Tibial artery (tissue), 4 donors: ENCODE measurements around the gene PEAR1.

Experiments used
- DNase-seq, 2 donors: peaks; one replicate each; pipeline ENCODE4 v3.0.0-alpha.2; 2019
- H3K27ac ChIP-seq, 2 donors: fragments of 200-600 bp; sonication (generic) in 1 of 2; 1 replicate in 1 of 2; 2 replicates in 1 of 2; pipeline ENCODE4 v1.5.1; 2018 to 2019; ENCODE audit warnings: mild to moderate bottlenecking in 1 of 2
- H3K27me3 ChIP-seq, 2 donors: fragments of 200-600 bp; sonication (generic) in 1 of 2; one replicate each; pipeline versions ENCODE4 v1.5.1 to v1.6.0; 2016 to 2019
- H3K36me3 ChIP-seq, 3 donors: fragments of 200-600 bp; sonication (generic) in 2 of 3; one replicate each; pipeline ENCODE4 v1.5.1; 2016 to 2019; ENCODE audit warnings: mild to moderate bottlenecking in 2 of 3
- H3K4me1 ChIP-seq, 4 donors: fragments of 200-600 bp; sonication (generic) in 2 of 4; 1 replicate in 3 of 4; 2 replicates in 1 of 4; pipeline ENCODE4 v1.5.1; 2016 to 2019
- H3K4me3 ChIP-seq, 2 donors: fragments of 200-600 bp; sonication (generic) in 1 of 2; 1 replicate in 1 of 2; 2 replicates in 1 of 2; pipeline ENCODE4 v1.5.1; 2018 to 2019; ENCODE audit warnings: mild to moderate bottlenecking in 2 of 2
- H3K9me3 ChIP-seq, 3 donors: fragments of 200-600 bp; sonication (generic) in 1 of 3; one replicate each; pipeline ENCODE4 v1.5.1; 2016 to 2019
- intact Hi-C: fragments of 100-400 bp; cut with DNase I; formaldehyde crosslinking; loops from one replicate; pipeline ENCODE4 v1.15.0; 2023; ENCODE audit warnings: low total_unique reads
- TF ChIP-seq, protein P1 (sequence below), 2 experiments: fragments of 200-600 bp in 1 of 2; fragments of 450-650 bp in 1 of 2; IDR thresholded peaks; one replicate each; pipeline ENCODE4 v1.5.1; 2017 to 2019; ENCODE audit warnings: antibody characterized with exemption in 2 of 2, mild to moderate bottlenecking in 1 of 2, moderate library complexity in 1 of 2

The PEAR1 gene

DNA sequence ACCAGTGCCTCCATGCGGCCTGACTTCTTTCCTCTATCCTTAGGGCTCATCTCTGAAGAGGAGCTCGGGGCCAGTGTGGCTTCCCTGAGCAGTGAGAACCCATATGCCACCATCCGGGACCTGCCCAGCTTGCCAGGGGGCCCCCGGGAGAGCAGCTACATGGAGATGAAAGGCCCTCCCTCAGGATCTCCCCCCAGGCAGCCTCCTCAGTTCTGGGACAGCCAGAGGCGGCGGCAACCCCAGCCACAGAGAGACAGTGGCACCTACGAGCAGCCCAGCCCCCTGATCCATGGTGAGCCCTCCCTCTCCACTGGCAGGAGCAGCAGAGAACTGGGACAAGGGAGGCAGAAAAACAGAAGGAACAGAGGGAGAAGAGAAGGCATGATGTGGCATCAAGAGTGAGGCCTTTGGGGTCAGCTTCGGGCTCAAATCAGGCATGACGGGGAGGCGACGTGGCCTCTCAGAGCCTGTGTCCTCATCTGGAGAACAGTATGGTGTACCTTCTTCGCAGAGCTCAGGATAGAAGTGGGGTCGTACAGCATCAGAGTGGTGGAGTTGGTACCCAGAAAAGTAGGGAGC lies 20.4 kb downstream of the PEAR1 start:
- intact Hi-C loops = no loop called here
- H3K4me3 ChIP-seq = no peak overlapping the region
- no peak for DNase-seq
- no peak overlapping the region for H3K27ac ChIP-seq
- TF ChIP-seq, protein P1, sequence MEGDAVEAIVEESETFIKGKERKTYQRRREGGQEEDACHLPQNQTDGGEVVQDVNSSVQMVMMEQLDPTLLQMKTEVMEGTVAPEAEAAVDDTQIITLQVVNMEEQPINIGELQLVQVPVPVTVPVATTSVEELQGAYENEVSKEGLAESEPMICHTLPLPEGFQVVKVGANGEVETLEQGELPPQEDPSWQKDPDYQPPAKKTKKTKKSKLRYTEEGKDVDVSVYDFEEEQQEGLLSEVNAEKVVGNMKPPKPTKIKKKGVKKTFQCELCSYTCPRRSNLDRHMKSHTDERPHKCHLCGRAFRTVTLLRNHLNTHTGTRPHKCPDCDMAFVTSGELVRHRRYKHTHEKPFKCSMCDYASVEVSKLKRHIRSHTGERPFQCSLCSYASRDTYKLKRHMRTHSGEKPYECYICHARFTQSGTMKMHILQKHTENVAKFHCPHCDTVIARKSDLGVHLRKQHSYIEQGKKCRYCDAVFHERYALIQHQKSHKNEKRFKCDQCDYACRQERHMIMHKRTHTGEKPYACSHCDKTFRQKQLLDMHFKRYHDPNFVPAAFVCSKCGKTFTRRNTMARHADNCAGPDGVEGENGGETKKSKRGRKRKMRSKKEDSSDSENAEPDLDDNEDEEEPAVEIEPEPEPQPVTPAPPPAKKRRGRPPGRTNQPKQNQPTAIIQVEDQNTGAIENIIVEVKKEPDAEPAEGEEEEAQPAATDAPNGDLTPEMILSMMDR (IDR thresholded peaks at IDR 0.05) = no peak
- H3K4me1 ChIP-seq = peaks cover 0 to 4% (median 2%) of the 10 kb centered on the region in 4 donors
- no peaks in the 10 kb centered on the region for H3K9me3 ChIP-seq
- H3K36me3 ChIP-seq = peaks cover 64 to 72% (median 65%) of the 10 kb centered on the region in 3 donors
- no peaks in the 10 kb centered on the region for H3K27me3 ChIP-seq

DNA sequence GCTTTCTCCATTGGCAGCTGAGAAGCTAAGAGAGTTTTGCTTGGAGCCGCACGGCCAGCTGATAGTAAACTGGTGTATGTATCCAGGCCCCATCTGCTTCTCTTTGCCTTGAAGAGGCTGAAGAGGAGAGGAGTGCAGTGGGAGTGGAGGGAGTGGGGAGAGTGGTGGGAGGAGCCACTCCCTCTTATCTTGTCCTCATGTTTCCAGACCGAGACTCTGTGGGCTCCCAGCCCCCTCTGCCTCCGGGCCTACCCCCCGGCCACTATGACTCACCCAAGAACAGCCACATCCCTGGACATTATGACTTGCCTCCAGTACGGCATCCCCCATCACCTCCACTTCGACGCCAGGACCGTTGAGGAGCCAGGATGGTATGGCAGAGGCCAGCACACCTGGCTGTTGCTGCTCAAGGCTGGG lies 20.9 kb downstream of the PEAR1 start:
- Histone ChIP-seq H3K4me3 (no peak overlapping the region), H3K27ac (no peak overlapping the region), H3K4me1 (peaks cover 0 to 4% (median 2%) of the 10 kb centered on the region in 4 donors), H3K36me3 (peaks cover 61 to 66% (median 64%) of the 10 kb centered on the region in 3 donors), H3K27me3 (no peaks in the 10 kb centered on the region), H3K9me3 (no peaks in the 10 kb centered on the region)
- intact Hi-C loops = no loop called here
- TF ChIP-seq, protein P1 (IDR thresholded peaks at IDR 0.05) = no peak
- no peak for DNase-seq

GRCh38 chr1:156920233-156921052 lies 26.9 kb downstream of the PEAR1 start, which contains the start of gene LRRC71:
LRRC71 (plus strand) TSS chr1:156920632; CDS start chr1:156920804, 172 bp downstream.
- Histone ChIP-seq H3K36me3 (peaks cover 15 to 20% (median 18%) of the 10 kb centered on the region in 3 donors), H3K27ac (peak within 1 kb of the TSS in 1 of 2 donors; percentile 24), H3K27me3 (peaks cover 7 to 54% of the 10 kb centered on the region in 2 donors), H3K4me3 (peak within 1 kb of the TSS in 1 of 2 donors; percentile 17), H3K4me1 (peaks cover 0 to 27% (median 22%) of the 10 kb centered on the region in 4 donors), H3K9me3 (no peaks in the 10 kb centered on the region)
- TF ChIP-seq, protein P1 (IDR thresholded peaks at IDR 0.05) = peak; percentile 84 to 91
- DNase-seq = peak; percentile 55 to 87
- intact Hi-C loops = loop anchor here (2.0 to 5.0 kb wide), 2 partner anchors 30 to 78 kb away; no protein-coding TSS in a partner anchor

GRCh38 chr1:156921053-156921529 lies 27.6 kb downstream of the PEAR1 start:
- Histone ChIP-seq H3K9me3 (no peaks in the 10 kb centered on the region), H3K27me3 (peaks cover 7 to 61% of the 10 kb centered on the region in 2 donors), H3K27ac (no peak overlapping the region), H3K36me3 (peaks cover 8 to 13% (median 11%) of the 10 kb centered on the region in 3 donors), H3K4me3 (no peak overlapping the region), H3K4me1 (peaks cover 0 to 27% (median 22%) of the 10 kb centered on the region in 4 donors)
- intact Hi-C loops = loop anchor here (2.0 to 5.0 kb wide), 2 partner anchors 30 to 79 kb away; no protein-coding TSS in a partner anchor
- TF ChIP-seq, protein P1 (IDR thresholded peaks at IDR 0.05) = no peak
- DNase-seq = no peak

DNA sequence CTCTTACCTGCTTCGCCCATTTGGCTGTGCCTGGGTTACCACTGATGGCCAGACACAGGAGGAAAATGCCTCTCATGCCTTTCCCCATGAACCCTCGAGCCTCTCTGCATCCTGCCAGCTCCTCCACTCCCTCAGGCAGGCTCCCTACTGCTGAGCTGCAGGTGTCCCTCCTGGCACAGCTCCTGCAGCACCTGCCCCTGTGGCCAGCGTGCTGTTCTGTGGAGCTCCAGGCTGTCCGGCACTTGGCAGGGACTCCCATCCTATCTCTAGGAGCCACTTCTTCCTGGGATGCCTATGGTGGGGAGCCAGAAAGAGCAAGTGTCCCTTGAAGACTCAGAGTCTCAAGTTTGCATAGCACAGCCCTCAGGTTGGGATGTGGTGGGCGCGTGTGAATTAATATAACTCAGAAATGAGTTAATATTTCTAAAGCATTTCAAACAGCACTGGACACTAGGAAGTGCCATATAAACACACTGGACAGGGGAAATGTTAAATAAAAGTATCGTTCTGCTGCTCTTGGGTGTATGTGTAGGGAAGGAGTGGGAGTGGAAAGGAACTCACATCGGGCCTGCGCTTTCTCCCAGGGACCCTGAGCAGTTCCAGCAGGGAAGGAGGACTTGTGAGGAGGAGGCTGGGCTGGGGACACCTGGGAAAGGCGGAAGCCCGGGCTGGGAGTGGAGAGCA lies 29.6 kb downstream of the PEAR1 start:
- peak overlapping the region in 1 of 2 donors; percentile 1 for H3K4me3 ChIP-seq
- no peak overlapping the region for H3K27ac ChIP-seq
- no peak for DNase-seq
- no peaks in the 10 kb centered on the region for H3K9me3 ChIP-seq
- peaks cover 7 to 78% of the 10 kb centered on the region in 2 donors for H3K27me3 ChIP-seq
- peaks cover 0 to 35% (median 29%) of the 10 kb centered on the region in 4 donors for H3K4me1 ChIP-seq
- intact Hi-C loops = loop anchor here (5.0 kb wide), 1 partner anchor 81 kb away; no protein-coding TSS in a partner anchor
- TF ChIP-seq, protein P1 (IDR thresholded peaks at IDR 0.05) = no peak
- H3K36me3 ChIP-seq = no peaks in the 10 kb centered on the region
